HG03139 (cell line): ENCODE measurements around the gene SYTL1.
"Not testable (repeated sequence)": the region's sequence is repeated elsewhere in the genome, so short reads cannot be mapped to it uniquely, and the experiment has no call there.

Experiments used
- ATAC-seq: cut with Tn5 transposase; IDR thresholded peaks from one replicate; pipeline ENCODE4 v1.9.1; 2021; ENCODE audit not compliant: unreplicated experiment

SYTL1 gene

GRCh38 chr1:27383039-27383605 lies 41.3 kb downstream of the SYTL1 start, which contains the start of gene CD164L2:
TSS of gene CD164L2 (minus strand) at chr1:27383333. CDS start at chr1:27383239, 94 bp downstream.
- no peak for ATAC-seq

- no peak for ATAC-seq
These were observed 41.8 kb downstream of the SYTL1 start for GRCh38 chr1:27383661-27384060.

GRCh38 chr1:27384797-27385196 lies 43.0 kb downstream of the SYTL1 start:
- not testable (repeated sequence) for ATAC-seq

GRCh38 chr1:27388337-27389005 lies 46.6 kb downstream of the SYTL1 start:
- ATAC-seq: no peak

- ATAC-seq: no peak
These were observed 49.8 kb downstream of the SYTL1 start for GRCh38 chr1:27391511-27392095.

- peak; percentile 54 for ATAC-seq
These were observed 50.4 kb downstream of the SYTL1 start, which contains the start of gene GPR3 for GRCh38 chr1:27392096-27392777. TSS of gene GPR3 (plus strand) at chr1:27392622. CDS start at chr1:27393799, 1,177 bp downstream.

GRCh38 chr1:27392778-27393635 lies 51.2 kb downstream of the SYTL1 start:
- ATAC-seq: no peak

- no peak for ATAC-seq
These were observed 51.9 kb downstream of the SYTL1 start for GRCh38 chr1:27393641-27394281.

GRCh38 chr1:27394282-27394658 lies 52.4 kb downstream of the SYTL1 start:
- ATAC-seq: no peak

GRCh38 chr1:27394925-27395324 lies 53.1 kb downstream of the SYTL1 start:
- no peak for ATAC-seq

- ATAC-seq: no peak
These were observed 53.8 kb downstream of the SYTL1 start for GRCh38 chr1:27395441-27396195.

GRCh38 chr1:27397110-27397509 lies 55.3 kb downstream of the SYTL1 start:
- ATAC-seq: no peak

GRCh38 chr1:27397749-27398148 lies 55.9 kb downstream of the SYTL1 start:
- no peak for ATAC-seq

- ATAC-seq: no peak
These were observed 56.8 kb downstream of the SYTL1 start for GRCh38 chr1:27398405-27399149.

- no peak for ATAC-seq
These were observed 57.6 kb downstream of the SYTL1 start for GRCh38 chr1:27399251-27400025.

- no peak for ATAC-seq
These were observed 58.5 kb downstream of the SYTL1 start for GRCh38 chr1:27400082-27400962.

GRCh38 chr1:27400963-27401341 lies 59.1 kb downstream of the SYTL1 start:
- no peak for ATAC-seq
